B cell (primary cell): ENCODE measurements around the gene NCKAP5L. TPM values are rescaled to one million over a fixed set of nuclear protein-coding genes. Genes with fewer than 3 reads are reported as not detected.
"Not testable (repeated sequence)": the region's sequence is repeated elsewhere in the genome, so short reads cannot be mapped to it uniquely, and the experiment has no call there.

Experiments
- ATAC-seq: fragments of 200-7000 bp; cut with Tn5 transposase; one replicate; pipeline ENCODE4 v1.10.0; 2021; ENCODE audit warnings: low read depth, mild to moderate bottlenecking, moderate number of reproducible peaks, moderate library complexity
- CTCF ChIA-PET: fragments of 350-600 bp; sonication (Branson Sonifier 250); formaldehyde crosslinking; loops from one replicate; lab custom pipeline; 2021; ENCODE audit warnings: antibody characterized with exemption, inconsistent platforms; lab: Charles Lee
- POLR2A ChIA-PET: fragments of 350-600 bp; sonication (Branson Sonifier 250); formaldehyde crosslinking; loops from one replicate; lab custom pipeline; 2021; ENCODE audit warnings: antibody characterized with exemption; lab: Charles Lee
- DNase-seq: peaks from one replicate; pipeline ENCODE4 v3.0.0; 2013
- H2AFZ ChIP-seq: 2 replicates; pipeline ENCODE4 v1.6.1; 2012; ENCODE audit warnings: mild to moderate bottlenecking, low read depth, low read length; ENCODE audit not compliant: insufficient read depth, poor library complexity, severe bottlenecking
- H3K27ac ChIP-seq, 2 donors: 1 replicate in 1 of 2; 2 replicates in 1 of 2; pipeline ENCODE4 v1.5.1; 2012 to 2013; ENCODE audit warnings: low read length in 2 of 2, mild to moderate bottlenecking in 2 of 2, moderate library complexity in 1 of 2
- H3K27me3 ChIP-seq, 4 experiments: fragments of 200-600 bp in 1 of 4; sonication (generic) in 1 of 4; replicated peaks in 1 of 4; 1 replicate in 2 of 4; 2 replicates in 2 of 4; pipeline versions ENCODE4 v1.6.1 to v1.7.0; 2013 to 2016; ENCODE audit warnings: low read length in 3 of 4, mild to moderate bottlenecking in 2 of 4, mixed read lengths in 1 of 4, moderate library complexity in 1 of 4; ENCODE audit not compliant: insufficient read depth in 4 of 4, control insufficient read depth in 3 of 4; ENCODE audit errors: control extremely low read depth in 1 of 4
- H3K36me3 ChIP-seq, 2 experiments: replicated peaks in 1 of 2; 1 replicate in 1 of 2; 2 replicates in 1 of 2; pipeline versions ENCODE4 v1.6.1 to v1.7.1; 2013; ENCODE audit warnings: low read length in 1 of 2; ENCODE audit not compliant: insufficient read depth in 2 of 2, control insufficient read depth in 1 of 2; ENCODE audit errors: control extremely low read depth in 1 of 2, extremely low read depth in 1 of 2
- H3K4me1 ChIP-seq, 2 donors: fragments of 200-600 bp in 1 of 2; sonication (generic) in 1 of 2; 1 replicate in 1 of 2; 2 replicates in 1 of 2; pipeline versions ENCODE4 v1.5.1 to v1.6.1; 2013 to 2017; ENCODE audit warnings: low read length in 2 of 2; ENCODE audit not compliant: control insufficient read depth in 2 of 2, insufficient read depth in 2 of 2
- H3K4me2 ChIP-seq: replicated peaks from 2 replicates; pipeline ENCODE3; 2012; ENCODE audit warnings: mild to moderate bottlenecking, low read depth, low read length; ENCODE audit not compliant: poor library complexity, severe bottlenecking
- H3K4me3 ChIP-seq, 5 experiments: fragments of 200-600 bp in 1 of 5; sonication (generic) in 1 of 5; 1 replicate in 3 of 5; 2 replicates in 2 of 5; pipeline versions ENCODE4 v1.5.1 to v1.7.0; 2011 to 2016; ENCODE audit warnings: low read length in 4 of 5, mild to moderate bottlenecking in 4 of 5, low read depth in 2 of 5, control low read depth in 1 of 5, moderate library complexity in 1 of 5; ENCODE audit not compliant: insufficient read depth in 1 of 5; ENCODE audit errors: control extremely low read depth in 1 of 5, extremely low read depth in 1 of 5
- H3K79me2 ChIP-seq: fragments of 200-600 bp; sonication (generic); one replicate; pipeline ENCODE4 v1.6.0; 2016; ENCODE audit warnings: low read length; ENCODE audit not compliant: control insufficient read depth, insufficient read depth
- H3K9ac ChIP-seq: fragments of 200-600 bp; sonication (generic); 2 replicates; pipeline ENCODE4 v1.6.1; 2017; ENCODE audit warnings: mild to moderate bottlenecking, low read length, moderate library complexity
- H3K9me3 ChIP-seq, 3 donors: one replicate each; pipeline versions ENCODE4 v1.6.1 to v1.7.1; 2013; ENCODE audit warnings: low read length in 2 of 3; ENCODE audit not compliant: control insufficient read depth in 2 of 3, insufficient read depth in 1 of 3; ENCODE audit errors: control extremely low read depth in 1 of 3
- H4K20me1 ChIP-seq: 2 replicates; pipeline ENCODE4 v1.6.0; 2012; ENCODE audit warnings: mild to moderate bottlenecking, low read length; ENCODE audit not compliant: insufficient read depth, control insufficient read depth, poor library complexity, severe bottlenecking
- H3K27ac Mint-ChIP-seq: one replicate; pipeline ENCODE4 v1.8.0; 2021; ENCODE audit warnings: mixed read lengths
- H3K27me3 Mint-ChIP-seq: one replicate; pipeline ENCODE4 v1.8.0; 2021; ENCODE audit warnings: mixed read lengths
- H3K4me1 Mint-ChIP-seq: one replicate; pipeline ENCODE4 v1.8.0; 2021; ENCODE audit warnings: mixed read lengths
- H3K4me3 Mint-ChIP-seq: one replicate; pipeline ENCODE4 v1.8.0; 2021; ENCODE audit warnings: mixed read lengths
- H3K9me3 Mint-ChIP-seq: one replicate; pipeline ENCODE4 v1.8.0; 2022; ENCODE audit warnings: mixed read lengths; ENCODE audit not compliant: insufficient read depth
- EZH2 ChIP-seq: IDR thresholded peaks from 2 replicates; pipeline ENCODE4 v1.6.1; 2012; ENCODE audit warnings: borderline replicate concordance, low read depth, mild to moderate bottlenecking, moderate library complexity, low read length; ENCODE audit not compliant: insufficient read depth, poor library complexity, severe bottlenecking
- WGBS: methylation state at CpG from one replicate; pipeline ENCODE4 v1.1.5; 2013; ENCODE audit warnings: missing lambda C conversion rate; ENCODE audit not compliant: insufficient coverage; 5-methylcytosine and 5-hydroxymethylcytosine counted together
- intact Hi-C: fragments of 100-400 bp; cut with micrococcal nuclease; formaldehyde crosslinking; loops from one replicate; pipeline ENCODE4 v1.10.0; 2022
- polyA plus RNA-seq: library from polyadenylated mRNA; depleted of rRNA; stranded (reverse); fragments of >200 nt; gene quantifications from 2 replicates; pipeline ENCODE4 v1.2.3, GENCODE V29; 2012
- total RNA-seq, 2 donors: library from RNA; stranded (reverse); fragments of 120-200 nt in 1 of 2; gene quantifications; 1 replicate in 1 of 2; 2 replicates in 1 of 2; pipeline versions ENCODE4 v1.2.3 to v1.2.4, GENCODE V29; 2013 to 2022
- TF ChIP-seq, protein P1 (sequence below): fragments of 200-600 bp; IDR thresholded peaks from one replicate; pipeline ENCODE4 v1.8.0; 2022; ENCODE audit warnings: antibody characterized with exemption, mild to moderate bottlenecking

The NCKAP5L gene
- total and polyA plus RNA-seq, 2 donors (not counting 1 experiment from before 2014, with no cell fraction given): 3.2 to 13.2 TPM

DNA sequence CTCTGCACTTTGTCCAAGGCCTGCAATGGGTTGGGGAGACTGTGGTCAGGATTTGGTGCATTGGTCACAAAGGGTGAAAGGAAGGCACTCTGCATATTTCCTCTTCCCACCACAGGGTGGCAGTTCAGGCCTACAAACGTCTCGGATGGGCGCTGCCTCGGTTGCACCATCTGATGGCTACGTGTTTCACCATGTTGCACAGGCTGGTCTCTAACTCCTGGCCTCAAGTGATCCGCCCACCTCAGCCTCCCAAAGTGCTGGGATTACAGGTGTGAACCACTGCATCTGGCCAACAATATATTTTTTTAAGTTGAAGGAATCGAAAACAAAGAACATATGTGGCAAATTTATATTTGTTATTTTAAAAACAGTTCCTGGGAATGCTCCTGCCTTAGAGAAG, 51.8 kb downstream of the NCKAP5L start:
- Histone ChIP-seq H3K4me2 (peak overlapping the region; percentile 16), H3K36me3 (no peaks in the 10 kb centered on the region), H3K9me3 (peaks cover 0 to 3% (median 0%) of the 10 kb centered on the region in 3 donors), H3K4me3 (no peak overlapping the region), H3K27me3 (peaks cover 0 to 16% (median 5%) of the 10 kb centered on the region in 4 experiments), H3K27ac (no peak overlapping the region), H3K9ac (no peak overlapping the region), H3K79me2 (no peaks in the 10 kb centered on the region), H4K20me1 (no peaks in the 10 kb centered on the region), H3K4me1 (peaks cover 0 to 10% of the 10 kb centered on the region in 2 donors), H2AFZ (peak overlapping the region; percentile 27)
- no peak overlapping the region for H3K4me3 Mint-ChIP-seq
- intact Hi-C loops: no loop called here
- CTCF ChIA-PET: interaction anchor here (0.6 to 4.7 kb wide), 9 partner anchors 9 to 140 kb away, joined by 3 to 43 read pairs (median 13); partner anchors contain the start of gene TMBIM6
- peak; percentile 63 for DNase-seq
- POLR2A ChIA-PET: no interaction called here
- peak; percentile 73 for ATAC-seq
- TF ChIP-seq, protein P1, sequence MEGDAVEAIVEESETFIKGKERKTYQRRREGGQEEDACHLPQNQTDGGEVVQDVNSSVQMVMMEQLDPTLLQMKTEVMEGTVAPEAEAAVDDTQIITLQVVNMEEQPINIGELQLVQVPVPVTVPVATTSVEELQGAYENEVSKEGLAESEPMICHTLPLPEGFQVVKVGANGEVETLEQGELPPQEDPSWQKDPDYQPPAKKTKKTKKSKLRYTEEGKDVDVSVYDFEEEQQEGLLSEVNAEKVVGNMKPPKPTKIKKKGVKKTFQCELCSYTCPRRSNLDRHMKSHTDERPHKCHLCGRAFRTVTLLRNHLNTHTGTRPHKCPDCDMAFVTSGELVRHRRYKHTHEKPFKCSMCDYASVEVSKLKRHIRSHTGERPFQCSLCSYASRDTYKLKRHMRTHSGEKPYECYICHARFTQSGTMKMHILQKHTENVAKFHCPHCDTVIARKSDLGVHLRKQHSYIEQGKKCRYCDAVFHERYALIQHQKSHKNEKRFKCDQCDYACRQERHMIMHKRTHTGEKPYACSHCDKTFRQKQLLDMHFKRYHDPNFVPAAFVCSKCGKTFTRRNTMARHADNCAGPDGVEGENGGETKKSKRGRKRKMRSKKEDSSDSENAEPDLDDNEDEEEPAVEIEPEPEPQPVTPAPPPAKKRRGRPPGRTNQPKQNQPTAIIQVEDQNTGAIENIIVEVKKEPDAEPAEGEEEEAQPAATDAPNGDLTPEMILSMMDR: peak; percentile 70
- no peak for TF ChIP-seq EZH2
- H3K27me3 Mint-ChIP-seq: peaks cover 27% of the 10 kb centered on the region
- peaks cover 11% of the 10 kb centered on the region for H3K4me1 Mint-ChIP-seq
- H3K27ac Mint-ChIP-seq: no peak overlapping the region
- WGBS: 30% methylated on average over 7 of the region's 7 CpGs
- H3K9me3 Mint-ChIP-seq: no peaks in the 10 kb centered on the region

DNA sequence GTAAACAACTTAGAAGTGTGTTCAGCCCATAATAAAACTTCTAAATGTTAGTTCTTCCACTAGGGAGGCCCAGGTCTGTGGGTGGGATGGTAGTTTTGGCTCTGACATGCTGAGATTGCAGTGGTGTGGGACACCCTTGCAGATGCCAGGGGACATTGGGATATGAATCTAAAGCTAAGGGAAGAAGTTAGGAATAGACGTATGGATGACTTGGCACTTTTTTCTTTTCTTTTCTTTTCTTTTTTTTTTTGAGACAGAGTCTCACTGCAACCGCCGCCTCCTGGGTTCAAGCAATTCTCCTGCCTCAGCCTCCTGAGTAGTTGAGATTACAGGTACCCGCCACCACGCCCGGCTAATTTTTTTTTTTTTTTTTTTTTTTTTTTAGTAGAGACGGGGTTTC, 55.1 kb downstream of the NCKAP5L start:
- POLR2A ChIA-PET, H3K4me1 Mint-ChIP-seq, intact Hi-C loops, H3K27me3 ChIP-seq, H3K36me3 ChIP-seq, H3K27me3 Mint-ChIP-seq, H3K9me3 ChIP-seq, DNase-seq, H4K20me1 ChIP-seq, H3K9me3 Mint-ChIP-seq, H3K79me2 ChIP-seq, H3K4me2 ChIP-seq, ATAC-seq, H3K4me3 ChIP-seq, H3K27ac ChIP-seq, H3K4me3 Mint-ChIP-seq, H2AFZ ChIP-seq, H3K9ac ChIP-seq, H3K27ac Mint-ChIP-seq: not testable (repeated sequence)
- CTCF ChIA-PET: interaction anchor here (1.3 to 2.4 kb wide), 4 partner anchors 11 to 194 kb away, joined by 3 to 11 read pairs (median 4); partner anchors contain the start of gene TMBIM6
- no CpG with 5 or more reads among the region's 7 CpGs for whole genome bisulfite sequencing
- H3K4me1 ChIP-seq: peaks cover 0 to 10% of the 10 kb centered on the region in 2 donors
